GM18867 (cell line): ENCODE results near the gene PRKN.
"Not testable (repeated sequence)": the region's sequence is repeated elsewhere in the genome, so short reads cannot be mapped to it uniquely, and the experiment has no call there.

Experiments
- ATAC-seq: cut with Tn5 transposase; IDR thresholded peaks from one replicate; pipeline ENCODE4 v1.9.1; 2021; ENCODE audit warnings: mild to moderate bottlenecking, moderate library complexity; ENCODE audit not compliant: unreplicated experiment

PRKN gene

DNA sequence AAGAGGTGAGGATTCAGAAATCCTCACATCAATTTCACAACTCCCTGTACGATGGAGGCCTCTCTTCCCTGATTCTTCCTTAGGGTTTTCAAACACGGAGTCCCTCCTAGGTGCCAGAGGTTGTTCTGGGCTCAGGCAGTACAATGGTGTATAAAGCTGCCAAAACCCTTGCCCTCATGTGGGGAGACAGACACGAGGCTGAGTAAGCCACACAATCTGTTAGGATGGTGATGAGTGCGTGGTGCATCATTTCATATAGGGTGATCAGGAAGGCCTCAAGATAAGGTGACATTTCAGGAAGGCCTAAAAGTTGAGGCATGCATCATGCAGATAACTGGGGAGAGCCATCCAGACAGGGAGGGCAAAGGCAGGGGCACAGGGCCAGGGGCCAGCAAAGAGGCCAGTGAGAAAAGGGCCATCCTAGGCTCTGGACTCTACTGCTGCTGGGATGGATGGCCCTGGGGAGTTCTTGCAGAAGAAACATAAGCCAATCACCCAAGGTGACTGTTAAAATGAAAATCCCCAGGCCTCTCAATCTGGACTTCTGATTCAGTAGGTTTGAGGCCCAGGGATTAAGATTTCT lies 186.5 kb downstream of the PRKN start:
- no peak for ATAC-seq

DNA sequence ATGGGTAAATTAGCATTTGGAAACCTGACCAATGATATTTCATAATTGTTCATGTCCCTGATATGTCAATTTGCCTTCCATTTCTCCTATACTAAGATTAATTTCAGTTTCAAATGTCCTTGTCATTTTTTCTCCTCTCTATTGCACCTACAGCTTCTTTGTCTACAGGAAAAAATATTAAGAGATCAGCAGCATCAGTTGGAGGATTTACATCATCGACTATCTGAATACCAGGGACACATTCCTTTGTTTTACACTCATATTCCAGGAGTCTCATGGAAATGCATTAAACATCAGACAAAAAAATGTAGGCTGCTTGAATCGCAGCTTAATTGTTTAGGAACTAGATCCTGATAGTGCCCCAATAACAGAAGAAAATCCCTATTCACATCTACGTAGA lies 188.2 kb downstream of the PRKN start:
- ATAC-seq = no peak

- ATAC-seq = no peak
These were observed 188.9 kb downstream of the PRKN start for GRCh38 chr6:162538643-162539064.

DNA sequence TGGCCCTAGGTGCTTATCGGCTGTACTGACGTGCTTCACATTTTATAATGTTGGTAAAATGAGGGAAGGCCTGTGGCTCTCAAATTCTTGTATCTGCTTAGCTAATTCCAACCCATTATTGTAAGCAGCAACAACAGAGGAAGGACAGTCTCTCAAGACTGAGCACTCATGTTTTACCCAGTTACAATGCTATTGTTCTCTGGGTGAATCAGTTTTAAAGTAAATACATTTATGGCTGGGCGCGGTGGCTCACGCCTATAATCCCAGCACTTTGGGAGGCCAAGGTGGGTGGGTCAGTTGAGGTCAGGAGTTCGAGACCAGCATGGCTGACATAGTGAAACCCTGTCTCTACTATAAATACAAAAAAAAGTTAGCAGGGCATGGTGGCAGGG lies 194.6 kb downstream of the PRKN start:
- no peak for ATAC-seq

DNA sequence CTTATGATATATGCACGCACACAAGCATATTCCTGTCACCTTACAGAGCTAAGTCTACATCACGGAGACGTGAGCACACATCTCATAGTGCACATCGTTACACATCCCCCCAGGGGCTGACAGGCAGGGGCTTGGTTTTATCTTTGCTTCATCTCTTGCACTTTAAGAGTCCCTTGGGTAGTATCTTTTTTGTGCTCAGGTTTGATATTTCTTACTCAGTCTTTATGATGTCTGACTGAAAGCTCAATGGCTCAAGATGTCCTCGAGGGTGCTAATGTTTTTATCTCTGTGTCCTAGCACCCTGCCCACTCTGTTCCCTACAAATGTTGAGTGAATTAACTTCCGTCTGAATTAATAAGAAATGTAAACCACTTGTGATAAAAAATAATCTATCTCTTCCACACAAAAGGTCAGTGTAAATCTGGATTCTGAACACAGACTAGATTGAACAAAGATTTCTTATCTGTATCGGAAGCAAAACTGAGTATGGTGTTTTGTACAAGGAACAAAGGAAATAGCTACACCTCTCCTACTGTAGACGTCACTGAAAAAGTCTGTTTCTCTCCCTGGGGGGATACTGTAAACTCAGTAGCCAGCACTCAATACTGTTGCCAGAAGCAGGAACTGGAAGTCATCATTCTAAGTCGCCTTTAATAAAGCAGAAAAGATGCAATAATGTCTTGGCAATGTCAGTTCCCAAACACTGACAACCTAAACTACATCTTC lies 195.1 kb downstream of the PRKN start:
- no peak for ATAC-seq

- ATAC-seq = not testable (repeated sequence)
These were observed 196.2 kb downstream of the PRKN start for GRCh38 chr6:162531391-162531790.

GRCh38 chr6:162528538-162528937 lies 199.0 kb downstream of the PRKN start:
- ATAC-seq = no peak

DNA sequence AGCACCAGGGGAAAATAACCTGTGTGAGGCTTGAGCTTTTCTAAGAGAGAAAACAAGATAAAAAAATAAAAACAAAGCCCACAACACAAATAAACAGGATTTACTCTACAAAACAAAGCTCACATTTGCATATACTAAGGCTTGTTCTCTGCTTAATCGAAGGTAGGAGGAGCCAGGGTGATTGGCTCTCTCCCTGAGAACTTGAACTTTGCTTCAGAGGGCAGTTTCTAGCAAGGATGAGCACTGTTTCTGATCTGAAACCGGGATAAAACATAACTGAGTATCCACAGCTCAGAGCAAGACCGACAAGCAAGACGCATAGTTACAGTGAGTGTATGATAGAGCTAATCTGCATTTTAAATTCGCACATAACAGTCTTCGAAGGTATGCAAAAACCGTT lies 200.6 kb downstream of the PRKN start:
- no peak for ATAC-seq

DNA sequence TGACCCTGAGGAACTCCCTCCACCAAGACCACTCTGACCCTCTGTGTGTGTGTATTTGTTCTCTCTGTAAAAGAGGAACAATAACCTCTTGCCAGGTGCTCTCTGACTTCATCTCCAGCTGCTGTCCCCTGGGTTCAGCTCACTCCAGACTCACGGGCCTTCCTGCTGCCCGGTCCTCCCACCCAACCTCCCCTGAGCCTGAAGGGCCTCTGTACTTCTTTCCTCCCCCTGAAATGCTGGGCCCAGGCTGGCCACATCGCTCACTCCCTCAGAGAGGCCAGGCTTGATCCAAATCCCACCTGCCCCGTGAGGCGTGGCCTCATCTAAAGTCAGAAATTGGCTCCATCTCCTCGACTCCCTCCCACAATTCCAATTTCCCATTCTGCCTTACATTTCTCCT lies 202.4 kb downstream of the PRKN start:
- no peak for ATAC-seq

DNA sequence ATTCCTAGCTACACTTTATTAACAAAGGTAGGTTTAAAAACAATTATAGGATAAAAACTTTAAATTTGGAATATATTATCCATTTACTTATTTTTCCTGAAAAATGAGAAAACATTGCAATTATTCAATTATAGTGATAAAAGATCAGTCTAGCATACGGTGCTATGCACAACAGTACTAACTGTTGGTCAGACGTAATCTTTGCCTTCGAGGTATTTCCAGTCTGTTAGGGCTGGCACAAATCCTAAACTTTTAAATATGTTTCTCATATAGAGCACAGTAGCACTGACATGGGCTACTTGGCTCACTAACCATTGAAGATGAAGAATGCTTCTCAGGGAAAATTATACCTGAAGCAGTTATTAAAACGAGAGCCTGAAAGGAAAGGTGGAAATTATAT lies 214.8 kb downstream of the PRKN start:
- ATAC-seq = no peak

- ATAC-seq = no peak
These were observed 230.2 kb downstream of the PRKN start for GRCh38 chr6:162497389-162497788.

GRCh38 chr6:162493917-162494316 lies 233.6 kb downstream of the PRKN start:
- no peak for ATAC-seq

- no peak for ATAC-seq
These were observed 235.9 kb downstream of the PRKN start for GRCh38 chr6:162491637-162492036.

DNA sequence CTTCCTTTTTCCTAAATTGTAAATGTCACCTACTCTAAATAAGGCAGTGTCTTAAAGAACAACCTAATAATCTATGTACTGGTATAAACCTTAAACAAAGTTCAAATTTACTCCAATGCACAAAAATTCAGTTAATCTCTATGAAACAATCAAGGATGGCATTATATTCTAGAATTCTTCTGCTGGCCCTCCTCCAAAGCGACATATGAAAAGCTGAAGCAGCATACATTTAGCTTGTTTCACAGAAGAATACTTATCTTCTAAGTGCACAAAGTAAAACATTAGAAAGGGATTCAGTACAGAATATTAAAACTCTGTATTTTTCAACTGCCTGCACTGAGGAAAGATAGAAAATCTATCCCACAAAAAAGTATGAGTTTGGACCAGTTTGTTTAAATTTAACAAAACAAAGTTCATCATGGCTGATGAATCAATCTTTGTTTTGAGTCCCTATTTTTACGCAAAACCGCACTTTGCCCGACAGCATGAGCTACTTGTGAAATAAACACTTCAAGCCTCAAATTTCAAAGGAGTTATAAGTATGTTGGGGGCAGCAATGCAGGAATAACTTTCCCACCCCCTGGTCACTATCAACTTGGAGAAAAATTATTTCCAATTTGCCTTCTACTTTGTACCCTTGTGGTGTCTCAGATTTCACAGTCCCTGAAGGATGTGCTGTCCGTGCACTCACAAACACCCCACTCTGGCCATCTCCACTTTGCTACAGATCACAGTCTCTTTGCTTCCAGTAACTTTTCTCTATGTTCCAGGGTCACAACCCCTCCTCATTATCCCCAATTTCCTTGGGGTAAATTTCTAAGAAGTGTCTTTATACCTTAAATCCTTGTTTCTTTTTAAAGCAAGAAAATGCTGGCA lies 238.2 kb downstream of the PRKN start:
- no peak for ATAC-seq

- ATAC-seq = no peak
These were observed 239.1 kb downstream of the PRKN start for GRCh38 chr6:162488444-162488843.

GRCh38 chr6:162485464-162485863 lies 242.1 kb downstream of the PRKN start:
- no peak for ATAC-seq

DNA sequence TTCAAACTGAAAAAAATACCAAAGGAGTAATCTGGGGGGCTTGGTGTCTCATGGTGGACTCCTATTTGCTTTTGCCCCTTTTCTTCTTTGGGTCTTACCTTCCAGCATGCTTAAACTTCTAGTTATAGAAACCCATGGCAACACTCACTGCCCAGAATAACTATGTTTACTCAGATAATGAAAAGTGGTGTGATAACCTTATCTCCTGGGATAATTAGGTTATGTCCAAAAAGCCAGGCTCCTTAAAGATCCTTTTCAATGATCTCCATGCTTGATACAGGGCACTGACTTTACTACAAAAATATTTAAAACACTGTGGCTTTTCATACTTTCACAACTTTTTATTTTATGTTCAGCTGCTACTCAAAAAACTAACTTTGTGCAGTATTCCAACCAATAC lies 245.6 kb downstream of the PRKN start:
- no peak for ATAC-seq

DNA sequence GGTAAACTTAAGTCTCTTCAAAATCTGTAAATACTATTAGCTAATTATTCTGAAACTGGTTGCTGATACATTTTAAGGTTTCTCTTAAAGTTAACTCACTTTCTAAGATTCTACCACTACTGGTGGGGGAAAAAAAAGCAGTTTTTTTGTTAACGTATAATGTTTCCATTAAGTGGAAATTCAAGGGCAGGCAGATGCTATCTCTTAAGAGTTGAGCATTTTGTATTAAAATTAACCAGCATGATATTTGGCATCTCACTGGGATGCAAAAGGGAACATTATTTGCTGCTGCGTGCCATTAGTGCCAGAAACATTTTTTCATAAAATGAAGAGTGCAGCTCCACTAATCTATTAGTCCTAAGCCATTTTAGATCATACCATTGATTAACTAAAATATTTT lies 246.2 kb downstream of the PRKN start:
- no peak for ATAC-seq

DNA sequence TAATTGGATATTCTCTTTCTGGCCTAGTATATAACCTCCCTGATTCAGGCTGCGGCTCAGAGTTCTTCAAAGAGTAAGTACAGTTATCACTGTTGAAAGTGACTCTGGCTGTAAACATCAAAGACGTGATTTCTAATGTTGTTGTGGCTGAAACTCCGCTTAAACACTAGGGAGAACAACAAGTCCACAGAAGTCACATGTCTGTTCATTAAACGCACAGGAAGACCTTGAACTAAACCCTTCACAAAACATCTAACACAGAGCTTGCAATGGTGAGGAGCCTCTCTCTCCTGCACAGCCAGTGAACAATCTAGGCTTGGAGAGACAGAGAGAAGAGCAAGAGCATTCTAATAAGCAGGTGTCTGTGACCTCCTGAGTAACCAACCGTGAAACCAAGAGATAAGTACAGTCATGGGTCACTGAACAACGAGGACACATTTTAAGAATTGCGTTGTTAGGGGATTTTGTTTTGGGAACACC lies 249.3 kb downstream of the PRKN start:
- peak; percentile 64 for ATAC-seq

DNA sequence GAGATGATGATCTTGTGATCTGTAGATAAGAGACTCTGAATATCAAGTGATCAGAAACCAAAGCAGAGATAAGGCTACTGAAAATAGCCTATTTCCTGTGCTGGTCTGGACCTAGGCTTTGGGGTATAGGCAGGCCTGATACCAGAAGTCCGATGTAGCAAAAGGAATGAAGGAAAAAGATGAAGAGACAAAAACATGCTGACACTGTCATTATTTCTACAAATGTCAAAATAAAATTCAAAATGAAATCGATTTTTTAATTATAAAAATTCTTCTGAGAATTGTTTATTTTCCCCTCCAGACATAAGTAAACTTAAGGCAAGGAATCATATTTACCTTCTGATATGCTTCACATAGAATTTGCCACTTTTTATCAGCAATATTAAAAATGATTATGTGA lies 252.8 kb downstream of the PRKN start:
- no peak for ATAC-seq

DNA sequence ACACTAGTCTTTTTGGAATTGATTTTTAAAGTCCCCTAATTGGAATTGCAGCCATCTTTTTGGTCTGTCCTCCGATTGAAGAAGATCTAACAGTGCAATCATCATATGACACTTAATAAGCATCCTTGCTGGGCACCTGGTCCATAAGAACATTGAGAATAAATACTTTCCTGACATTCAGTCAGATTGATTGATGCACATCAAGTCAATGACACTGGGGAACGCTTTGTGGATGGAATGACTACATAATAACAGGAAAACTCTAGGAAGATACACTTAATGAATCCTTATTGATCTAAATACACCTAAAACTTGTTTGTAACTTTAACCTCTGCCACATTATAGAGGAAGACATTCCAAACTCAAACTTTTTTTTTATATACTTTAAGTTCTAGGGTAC lies 255.7 kb downstream of the PRKN start:
- no peak for ATAC-seq

GRCh38 chr6:162468326-162468725 lies 259.2 kb downstream of the PRKN start:
- no peak for ATAC-seq
